IMR-90 (cell line): ENCODE measurements around the gene FTSJ3. TPM values are rescaled to one million over a fixed set of nuclear protein-coding genes. Genes with fewer than 3 reads are reported as not detected.
"Not testable (repeated sequence)": the region's sequence is repeated elsewhere in the genome, so short reads cannot be mapped to it uniquely, and the experiment has no call there.

Experiments used
- ATAC-seq: fragments of 200-7000 bp; cut with Tn5 transposase; 2 replicates; pipeline ENCODE4 v1.9.1; 2020; ENCODE audit warnings: low read depth, mild to moderate bottlenecking, moderate library complexity
- BruUV-seq: library from RNA; stranded (reverse); fragments of 400-500 nt; replicated peaks from 2 replicates; lab custom pipeline; 2021; lab: Mats Ljungman, UMichigan
- CTCF ChIA-PET: fragments of 300-600 bp; formaldehyde crosslinking; extraction: SDS; loops from one replicate; lab custom pipeline; 2021; ENCODE audit warnings: antibody characterized with exemption; lab: Yijun Ruan, JAX
- POLR2A ChIA-PET: fragments of 300-600 bp; sonication (Branson Sonifier 250); formaldehyde crosslinking; loops from one replicate; lab custom pipeline; 2022; ENCODE audit warnings: antibody characterized with exemption; ENCODE audit not compliant: unreplicated experiment; lab: Charles Lee
- DNase-seq: peaks from one replicate; pipeline ENCODE4 v3.0.0; 2013
- H2AFZ ChIP-seq: replicated peaks from 2 replicates; pipeline ENCODE3; 2013; ENCODE audit warnings: low read length, mild to moderate bottlenecking; ENCODE audit not compliant: poor library complexity
- H2AK5ac ChIP-seq: 2 replicates; pipeline ENCODE4 v1.6.1; 2013; ENCODE audit warnings: low read depth, low read length, inconsistent platforms
- H2AK9ac ChIP-seq: replicated peaks from 2 replicates; pipeline ENCODE3; 2013; ENCODE audit warnings: mild to moderate bottlenecking, low read depth, low read length, moderate library complexity; ENCODE audit not compliant: poor library complexity
- H2BK120ac ChIP-seq: 2 replicates; pipeline ENCODE4 v1.6.1; 2013; ENCODE audit warnings: low read depth, low read length, inconsistent platforms
- H2BK15ac ChIP-seq: 3 replicates; pipeline ENCODE4 v1.6.1; 2013; ENCODE audit warnings: low read depth, low read length, inconsistent platforms
- H2BK20ac ChIP-seq: 2 replicates; pipeline ENCODE4 v1.6.1; 2013; ENCODE audit warnings: low read depth, mild to moderate bottlenecking, inconsistent platforms, low read length, moderate library complexity
- H2BK5ac ChIP-seq: 2 replicates; pipeline ENCODE4 v1.6.1; 2013; ENCODE audit warnings: mild to moderate bottlenecking, low read depth, low read length, inconsistent platforms; ENCODE audit not compliant: poor library complexity, severe bottlenecking
- H3K14ac ChIP-seq: replicated peaks from 2 replicates; pipeline ENCODE4 v1.6.1; 2013; ENCODE audit warnings: low read depth, low read length, inconsistent platforms
- H3K18ac ChIP-seq: 2 replicates; pipeline ENCODE4 v1.6.1; 2013; ENCODE audit warnings: low read depth, low read length, control low read depth
- H3K23ac ChIP-seq: 2 replicates; pipeline ENCODE4 v1.6.1; 2013; ENCODE audit warnings: low read depth, low read length, inconsistent platforms
- H3K27ac ChIP-seq: 2 replicates; pipeline ENCODE4 v1.5.1; 2013; ENCODE audit warnings: mild to moderate bottlenecking, control low read depth, low read length; ENCODE audit not compliant: insufficient read depth
- H3K27me3 ChIP-seq: 2 replicates; pipeline ENCODE4 v1.6.1; 2013; ENCODE audit warnings: low read length; ENCODE audit not compliant: control insufficient read depth, insufficient read depth
- H3K36me3 ChIP-seq: 2 replicates; pipeline ENCODE4 v1.6.1; 2013; ENCODE audit warnings: low read length, mixed read lengths; ENCODE audit not compliant: control insufficient read depth, insufficient read depth
- H3K4ac ChIP-seq: 2 replicates; pipeline ENCODE4 v1.6.1; 2013; ENCODE audit warnings: low read depth, low read length, inconsistent platforms
- H3K4me1 ChIP-seq: 2 replicates; pipeline ENCODE4 v1.6.1; 2013; ENCODE audit warnings: low read length, mixed read lengths; ENCODE audit not compliant: control insufficient read depth, insufficient read depth
- H3K4me2 ChIP-seq: 2 replicates; pipeline ENCODE4 v1.6.1; 2013; ENCODE audit warnings: low read depth, mild to moderate bottlenecking, control low read depth, low read length, moderate library complexity
- H3K4me3 ChIP-seq: 2 replicates; pipeline ENCODE4 v1.5.1; 2013; ENCODE audit warnings: low read depth, mild to moderate bottlenecking, control low read depth, low read length, moderate library complexity; ENCODE audit not compliant: insufficient read depth
- H3K56ac ChIP-seq: 2 replicates; pipeline ENCODE4 v1.6.1; 2013; ENCODE audit warnings: low read length, inconsistent platforms; ENCODE audit not compliant: insufficient read depth; ENCODE audit errors: extremely low read depth
- H3K79me1 ChIP-seq, 2 experiments: 2 replicates each; pipeline ENCODE4 v1.6.1; 2013; ENCODE audit warnings: low read length in 2 of 2, inconsistent platforms in 1 of 2, low read depth in 1 of 2
- H3K9ac ChIP-seq: 2 replicates; pipeline ENCODE4 v1.6.1; 2013; ENCODE audit warnings: low read depth, low read length, control low read depth
- H3K9me1 ChIP-seq: 2 replicates; pipeline ENCODE4 v1.6.1; 2013; ENCODE audit warnings: low read length, inconsistent platforms; ENCODE audit not compliant: insufficient read depth
- H3K9me3 ChIP-seq: 2 replicates; pipeline ENCODE4 v1.6.1; 2013; ENCODE audit warnings: low read length; ENCODE audit not compliant: control insufficient read depth, insufficient read depth
- H4K20me1 ChIP-seq: 2 replicates; pipeline ENCODE4 v1.6.1; 2013; ENCODE audit warnings: low read length, inconsistent platforms; ENCODE audit not compliant: insufficient read depth
- H4K5ac ChIP-seq: 2 replicates; pipeline ENCODE4 v1.6.1; 2013; ENCODE audit warnings: mild to moderate bottlenecking, low read depth, low read length, control low read depth
- H4K8ac ChIP-seq, 2 experiments: 2 replicates each; pipeline ENCODE4 v1.6.1; 2013; ENCODE audit warnings: low read depth in 2 of 2, low read length in 2 of 2, control low read depth in 1 of 2, inconsistent platforms in 1 of 2
- H4K91ac ChIP-seq: 2 replicates; pipeline ENCODE4 v1.6.1; 2013; ENCODE audit warnings: low read depth, low read length, inconsistent platforms; ENCODE audit not compliant: insufficient read depth
- WGBS, 2 experiments: methylation state at CpG; one replicate each; pipeline versions ENCODE4 v1.1.5 to v1.1.7; 2013; ENCODE audit warnings: missing lambda C conversion rate in 2 of 2; ENCODE audit not compliant: insufficient read length in 1 of 2; ENCODE audit errors: extremely low coverage in 2 of 2; 5-methylcytosine and 5-hydroxymethylcytosine counted together
- dilution Hi-C: fragments of 300-500 bp; cut with HindIII; formaldehyde crosslinking; loops from one replicate; pipeline ENCODE4 v1.14.3; 2018; ENCODE audit warnings: low sequenced_read_pairs; ENCODE audit not compliant: unreplicated experiment
- in situ Hi-C: fragments of 300-500 bp; cut with MboI; formaldehyde crosslinking; loops from 3 replicates; pipeline ENCODE4 v1.14.3; 2019; ENCODE audit warnings: low sequenced_read_pairs, inconsistent platforms, mixed read lengths
- intact Hi-C: fragments of 100-400 bp; cut with micrococcal nuclease; formaldehyde crosslinking; loops from 2 replicates; pipeline ENCODE4 v1.10.0; 2022
- polyA plus RNA-seq, 3 experiments: library from polyadenylated mRNA; depleted of rRNA; stranded (reverse); fragments of >200 nt; gene quantifications; 2 replicates each; pipeline ENCODE4 v1.2.3, GENCODE V29; 2012; ENCODE audit warnings: low replicate concordance in 1 of 3
- total RNA-seq: library from RNA; depleted of rRNA; stranded (reverse); fragments of >200 nt; gene quantifications from 2 replicates; pipeline ENCODE4 v1.2.3, GENCODE V29; 2012
- TF ChIP-seq, protein P1 (sequence below): conservative IDR thresholded peaks from 2 replicates; pipeline ENCODE4 v1.5.1; 2012; ENCODE audit warnings: mild to moderate bottlenecking, low read depth, low read length, improper control_type of control experiment

The FTSJ3 gene
- total and polyA plus RNA-seq, 2 of the 4 experiments (the other 2 are of a cell fraction), result 51.3 to 68.1 TPM

- intact Hi-C loops, H2BK15ac ChIP-seq, H3K36me3 ChIP-seq, H3K79me1 ChIP-seq, BruUV-seq, H2AK9ac ChIP-seq, H3K9ac ChIP-seq, POLR2A ChIA-PET, H2AFZ ChIP-seq, H3K4ac ChIP-seq, H2AK5ac ChIP-seq, dilution Hi-C loops, H3K27me3 ChIP-seq, H3K27ac ChIP-seq, H4K20me1 ChIP-seq, H3K56ac ChIP-seq, H2BK120ac ChIP-seq, H2BK20ac ChIP-seq, H3K14ac ChIP-seq, H3K18ac ChIP-seq, DNase-seq, H3K9me3 ChIP-seq, in situ Hi-C loops, H4K91ac ChIP-seq, H2BK5ac ChIP-seq, H3K23ac ChIP-seq, H3K4me3 ChIP-seq, H4K5ac ChIP-seq, H3K4me2 ChIP-seq, H3K9me1 ChIP-seq, H3K4me1 ChIP-seq, H4K8ac ChIP-seq: not testable (repeated sequence)
- TF ChIP-seq, protein P1, sequence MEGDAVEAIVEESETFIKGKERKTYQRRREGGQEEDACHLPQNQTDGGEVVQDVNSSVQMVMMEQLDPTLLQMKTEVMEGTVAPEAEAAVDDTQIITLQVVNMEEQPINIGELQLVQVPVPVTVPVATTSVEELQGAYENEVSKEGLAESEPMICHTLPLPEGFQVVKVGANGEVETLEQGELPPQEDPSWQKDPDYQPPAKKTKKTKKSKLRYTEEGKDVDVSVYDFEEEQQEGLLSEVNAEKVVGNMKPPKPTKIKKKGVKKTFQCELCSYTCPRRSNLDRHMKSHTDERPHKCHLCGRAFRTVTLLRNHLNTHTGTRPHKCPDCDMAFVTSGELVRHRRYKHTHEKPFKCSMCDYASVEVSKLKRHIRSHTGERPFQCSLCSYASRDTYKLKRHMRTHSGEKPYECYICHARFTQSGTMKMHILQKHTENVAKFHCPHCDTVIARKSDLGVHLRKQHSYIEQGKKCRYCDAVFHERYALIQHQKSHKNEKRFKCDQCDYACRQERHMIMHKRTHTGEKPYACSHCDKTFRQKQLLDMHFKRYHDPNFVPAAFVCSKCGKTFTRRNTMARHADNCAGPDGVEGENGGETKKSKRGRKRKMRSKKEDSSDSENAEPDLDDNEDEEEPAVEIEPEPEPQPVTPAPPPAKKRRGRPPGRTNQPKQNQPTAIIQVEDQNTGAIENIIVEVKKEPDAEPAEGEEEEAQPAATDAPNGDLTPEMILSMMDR, result 0 out of 2 replicates have a peak, but pooled peaks have one; percentile 13
- no CpG with 5 or more reads among the region's 7 CpGs for WGBS, 2 experiments
- peak; percentile 56 for ATAC-seq
- CTCF ChIA-PET, result interaction anchor here (1.5 to 1.8 kb wide), 3 partner anchors 15 to 32 kb away, joined by 3 to 7 read pairs (median 4); partner anchors contain the start of gene GH2
Measured at GRCh38 chr17:63866625-63867024, 39.2 kb upstream of the FTSJ3 start.
